Measurements from ENCODE around the gene ZNF385A.

The ZNF385A gene

DNA sequence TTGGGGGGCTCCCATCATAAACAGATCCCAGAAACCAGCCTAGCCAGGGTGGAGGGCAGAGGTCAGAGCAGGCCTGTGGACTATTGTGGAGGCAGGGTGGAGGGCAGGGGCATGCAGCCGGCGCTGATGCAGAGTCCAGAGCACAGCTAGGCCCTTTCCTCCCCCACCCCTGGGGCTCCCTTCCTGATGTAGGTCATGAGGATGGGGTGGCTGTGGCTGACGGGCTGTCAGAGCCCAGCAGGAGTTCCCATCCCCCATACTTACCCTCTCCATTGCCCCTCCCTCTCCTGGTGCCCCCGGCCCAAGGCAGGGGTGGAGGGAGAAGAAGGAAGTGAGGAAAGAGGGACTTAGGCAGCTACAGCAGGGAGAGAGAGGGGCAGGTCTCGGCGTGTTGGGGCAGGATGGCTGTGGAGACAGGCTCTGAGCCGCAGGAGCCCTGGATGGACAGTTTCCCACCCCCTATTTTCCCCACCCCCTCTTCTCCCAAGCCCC is 5.7 kb upstream of the ZNF385A start:
- no peaks in the 10 kb centered on the region for H3K9me3 ChIP-seq (ENCODE audit: insufficient read depth, low read depth, low read length)
- H3K36me3 ChIP-seq (ENCODE audit: insufficient read depth, low read length): peaks cover 9% of the 10 kb centered on the region; the same call in 1 of the 2 replicates
- no peaks in the 10 kb centered on the region for H3K27me3 ChIP-seq (ENCODE audit: insufficient read depth, low read length)
- H3K4me1 ChIP-seq (ENCODE audit: insufficient read depth, low read length): peaks cover 61% of the 10 kb centered on the region
- H3K9ac ChIP-seq (ENCODE audit: low read depth, low read length): no peak overlapping the region
- no peak overlapping the region for H3K27ac ChIP-seq (ENCODE audit: low read depth, low read length)
- peak overlapping the region; percentile 82 for H3K4me3 ChIP-seq (ENCODE audit: low read length)
- whole genome bisulfite sequencing: 12% methylated on average over 5 of the region's 7 CpGs

DNA sequence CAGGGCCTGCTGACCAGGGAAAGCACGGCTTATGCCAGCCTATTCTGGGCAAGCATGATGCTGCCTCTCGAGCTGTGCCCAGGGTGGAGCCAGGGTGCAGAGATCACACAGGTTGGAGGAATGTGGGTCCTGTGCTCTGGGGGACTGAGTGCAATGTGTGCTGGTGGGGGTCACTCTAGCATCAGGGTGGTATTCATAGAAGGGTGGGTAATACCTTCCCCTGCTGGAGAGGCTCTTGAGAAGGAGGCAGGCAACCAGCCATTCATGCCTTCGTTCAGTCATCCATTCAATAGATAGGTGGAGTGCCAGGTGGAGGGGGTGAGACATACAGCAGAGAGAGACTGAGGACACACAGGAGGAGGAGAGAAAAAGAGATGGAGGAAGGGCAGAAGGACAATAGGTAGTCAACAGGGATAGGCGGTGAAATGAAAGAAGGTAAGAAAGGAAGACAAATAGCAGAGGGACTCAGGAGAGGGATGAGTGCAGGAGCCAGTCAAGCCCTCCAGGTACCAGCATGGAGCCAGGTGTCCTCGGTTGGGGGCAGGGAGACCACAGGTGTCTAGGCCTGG is 5.2 kb upstream of the ZNF385A start:
- Histone ChIP-seq H3K9me3 (ENCODE audit: insufficient read depth, low read depth, low read length) (no peaks in the 10 kb centered on the region), H3K36me3 (ENCODE audit: insufficient read depth, low read length) (peaks cover 3% of the 10 kb centered on the region; the same call in 1 of the 2 replicates), H3K4me3 (ENCODE audit: low read length) (peak overlapping the region; percentile 82), H3K27me3 (ENCODE audit: insufficient read depth, low read length) (no peaks in the 10 kb centered on the region), H3K9ac (ENCODE audit: low read depth, low read length) (no peak overlapping the region), H3K27ac (ENCODE audit: low read depth, low read length) (no peak overlapping the region), H3K4me1 (ENCODE audit: insufficient read depth, low read length) (peaks cover 66% of the 10 kb centered on the region)
- WGBS: 69% methylated on average over 5 of the region's 5 CpGs

DNA sequence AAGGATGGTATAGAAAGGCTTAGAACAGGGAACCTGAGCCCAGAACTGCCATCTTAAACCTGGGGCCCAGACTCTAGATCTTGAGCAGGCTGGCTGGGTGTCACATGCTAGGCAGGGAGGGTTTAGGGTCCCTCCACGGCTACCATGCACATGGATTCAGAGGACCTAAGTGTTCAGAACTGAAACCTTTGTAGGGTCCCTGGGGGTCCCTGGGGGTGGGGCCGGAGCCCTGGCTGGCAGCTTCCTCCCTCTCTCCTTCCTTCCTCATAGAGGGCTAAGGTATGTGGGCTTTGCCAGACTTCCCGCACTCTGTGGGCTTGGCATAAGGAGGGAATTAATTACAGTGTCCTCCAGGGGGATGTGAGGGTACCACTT is 4.6 kb upstream of the ZNF385A start:
- no peak overlapping the region for H3K4me3 ChIP-seq (ENCODE audit: low read length)
- 83% methylated on average over 2 of the region's 3 CpGs for WGBS
- H3K9me3 ChIP-seq (ENCODE audit: insufficient read depth, low read depth, low read length): no peaks in the 10 kb centered on the region
- H3K4me1 ChIP-seq (ENCODE audit: insufficient read depth, low read length): peaks cover 71% of the 10 kb centered on the region
- no peak overlapping the region for H3K9ac ChIP-seq (ENCODE audit: low read depth, low read length)
- H3K27me3 ChIP-seq (ENCODE audit: insufficient read depth, low read length): no peaks in the 10 kb centered on the region
- no peaks in the 10 kb centered on the region for H3K36me3 ChIP-seq (ENCODE audit: insufficient read depth, low read length)
- no peak overlapping the region for H3K27ac ChIP-seq (ENCODE audit: low read depth, low read length)

DNA sequence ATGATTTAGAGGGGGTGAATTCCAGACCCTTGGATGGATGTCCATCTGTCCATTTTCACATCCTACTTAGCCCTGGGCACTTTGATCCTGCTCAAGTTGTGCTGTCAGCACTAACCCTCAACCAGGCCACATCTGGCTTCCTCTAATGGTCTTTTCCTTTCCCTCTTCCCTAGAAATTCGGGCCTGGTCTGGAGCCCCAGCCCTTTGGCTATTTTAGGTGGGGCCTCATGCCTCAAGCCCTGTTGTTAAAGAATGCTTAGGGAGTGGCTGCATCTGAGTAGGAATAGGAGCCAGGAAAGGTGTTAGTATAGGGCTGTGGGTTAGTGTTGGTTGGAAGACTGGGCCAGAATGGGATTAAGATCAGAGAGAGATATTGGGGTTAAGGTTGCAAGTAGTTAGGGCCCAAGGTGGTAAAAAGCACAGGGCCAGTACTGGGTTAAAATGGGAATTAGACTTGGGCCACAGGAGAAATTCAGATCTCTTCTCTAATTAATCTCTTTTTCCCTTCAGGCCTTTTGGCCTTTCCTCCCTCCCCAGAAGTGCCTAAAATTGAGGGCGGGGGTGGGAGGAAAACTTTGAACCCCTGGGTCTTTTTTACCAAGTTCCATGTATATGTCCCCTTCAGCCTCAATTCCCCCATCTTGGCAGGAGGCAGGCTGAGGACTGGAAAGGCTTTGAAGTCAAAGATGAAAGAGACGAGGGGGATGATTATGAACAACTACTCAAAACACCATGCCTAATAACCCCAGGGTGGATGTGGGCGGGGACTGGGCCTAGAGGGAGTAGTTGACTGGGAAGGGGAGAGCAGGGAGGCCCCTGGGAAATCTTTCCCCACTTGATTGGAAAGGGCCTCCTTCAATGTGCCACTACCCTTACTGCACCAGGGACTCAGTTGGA is 4.0 kb upstream of the ZNF385A start:
- Histone ChIP-seq H3K9ac (ENCODE audit: low read depth, low read length) (no peak overlapping the region), H3K4me1 (ENCODE audit: insufficient read depth, low read length) (peaks cover 65% of the 10 kb centered on the region)

DNA sequence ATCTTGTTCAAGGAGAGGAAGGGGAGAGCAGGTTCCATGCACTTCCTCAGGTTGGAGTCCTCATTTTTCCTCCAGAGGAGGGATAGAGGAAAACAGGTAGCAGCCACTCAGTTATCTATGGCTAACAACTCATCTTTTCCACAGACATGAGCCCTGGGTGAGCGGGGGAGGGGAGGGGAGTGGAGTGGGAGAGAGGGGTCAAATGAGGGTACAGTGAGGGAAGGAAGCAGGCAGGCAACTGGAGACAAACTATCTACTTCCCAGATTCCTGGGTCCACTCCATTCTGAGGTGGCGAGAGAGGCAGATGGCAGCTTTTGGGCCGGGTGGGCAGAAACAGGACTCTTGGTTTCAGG is 2.6 kb upstream of the ZNF385A start:
- no peaks in the 10 kb centered on the region for H3K27me3 ChIP-seq (ENCODE audit: insufficient read depth, low read length)
- no peaks in the 10 kb centered on the region for H3K9me3 ChIP-seq (ENCODE audit: insufficient read depth, low read depth, low read length)
- H3K36me3 ChIP-seq (ENCODE audit: insufficient read depth, low read length): no peaks in the 10 kb centered on the region
- WGBS: 60% methylated on average over 3 of the region's 3 CpGs
- H3K4me3 ChIP-seq (ENCODE audit: low read length): no peak overlapping the region
- H3K4me1 ChIP-seq (ENCODE audit: insufficient read depth, low read length): peaks cover 65% of the 10 kb centered on the region
- H3K9ac ChIP-seq (ENCODE audit: low read depth, low read length): no peak overlapping the region
- peak overlapping the region; percentile 45; the same call in 1 of the 2 replicates for H3K27ac ChIP-seq (ENCODE audit: low read depth, low read length)

More for the DNA sequence above, 4.0 kb upstream of the ZNF385A start:
- Histone ChIP-seq H3K36me3 (ENCODE audit: insufficient read depth, low read length) (no peaks in the 10 kb centered on the region), H3K27me3 (ENCODE audit: insufficient read depth, low read length) (no peaks in the 10 kb centered on the region), H3K9me3 (ENCODE audit: insufficient read depth, low read depth, low read length) (no peaks in the 10 kb centered on the region), H3K27ac (ENCODE audit: low read depth, low read length) (0 out of 2 replicates have a peak overlapping the region, but pooled peaks have one; percentile 9), H3K4me3 (ENCODE audit: low read length) (no peak overlapping the region)
- WGBS: 32% methylated on average over 1 of the region's 4 CpGs

DNA sequence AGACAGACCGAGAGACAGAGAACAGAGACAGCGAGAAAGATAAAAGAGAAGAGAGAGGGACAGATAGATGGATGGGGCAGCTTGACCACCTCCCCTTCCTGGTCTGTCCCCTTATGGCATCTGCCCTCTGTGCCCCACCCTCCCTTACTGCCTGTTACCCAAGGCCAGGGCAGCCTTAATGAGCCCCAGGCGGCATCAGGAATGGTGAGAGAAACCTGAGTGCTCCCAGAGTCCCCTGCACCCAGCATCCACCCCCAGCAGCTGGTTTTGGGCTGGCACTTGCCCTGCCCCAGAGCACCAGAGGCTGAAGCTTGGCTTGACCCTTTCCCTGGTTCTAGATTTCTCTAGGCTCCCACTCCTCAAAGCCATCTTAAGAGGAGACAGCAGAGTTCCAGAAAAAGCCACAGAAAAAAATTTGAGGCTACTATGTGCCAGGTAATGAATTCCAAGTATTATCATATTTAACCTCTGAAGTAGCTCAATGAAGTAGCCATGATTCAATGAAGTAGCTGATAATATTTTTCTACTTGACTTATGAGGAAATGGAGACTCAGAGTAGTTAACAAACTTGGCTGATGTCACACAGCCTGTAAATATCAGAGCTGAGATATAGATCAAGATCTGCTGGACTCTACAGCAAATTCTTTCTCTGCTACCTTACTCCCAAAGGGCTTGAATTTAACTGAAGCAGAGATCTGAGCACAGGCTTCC is 2.0 kb upstream of the ZNF385A start:
- peak overlapping the region; percentile 45; the same call in 1 of the 2 replicates for H3K27ac ChIP-seq (ENCODE audit: low read depth, low read length)
- 0 out of 2 replicates have a peak, but pooled peaks cover under 1% of the 10 kb centered on the region for H3K36me3 ChIP-seq (ENCODE audit: insufficient read depth, low read length)
- no peaks in the 10 kb centered on the region for H3K27me3 ChIP-seq (ENCODE audit: insufficient read depth, low read length)
- H3K4me3 ChIP-seq (ENCODE audit: low read length): no peak overlapping the region
- peaks cover 60% of the 10 kb centered on the region for H3K4me1 ChIP-seq (ENCODE audit: insufficient read depth, low read length)
- H3K9me3 ChIP-seq (ENCODE audit: insufficient read depth, low read depth, low read length): no peaks in the 10 kb centered on the region
- WGBS: 88% methylated on average over 3 of the region's 3 CpGs
- no peak overlapping the region for H3K9ac ChIP-seq (ENCODE audit: low read depth, low read length)

DNA sequence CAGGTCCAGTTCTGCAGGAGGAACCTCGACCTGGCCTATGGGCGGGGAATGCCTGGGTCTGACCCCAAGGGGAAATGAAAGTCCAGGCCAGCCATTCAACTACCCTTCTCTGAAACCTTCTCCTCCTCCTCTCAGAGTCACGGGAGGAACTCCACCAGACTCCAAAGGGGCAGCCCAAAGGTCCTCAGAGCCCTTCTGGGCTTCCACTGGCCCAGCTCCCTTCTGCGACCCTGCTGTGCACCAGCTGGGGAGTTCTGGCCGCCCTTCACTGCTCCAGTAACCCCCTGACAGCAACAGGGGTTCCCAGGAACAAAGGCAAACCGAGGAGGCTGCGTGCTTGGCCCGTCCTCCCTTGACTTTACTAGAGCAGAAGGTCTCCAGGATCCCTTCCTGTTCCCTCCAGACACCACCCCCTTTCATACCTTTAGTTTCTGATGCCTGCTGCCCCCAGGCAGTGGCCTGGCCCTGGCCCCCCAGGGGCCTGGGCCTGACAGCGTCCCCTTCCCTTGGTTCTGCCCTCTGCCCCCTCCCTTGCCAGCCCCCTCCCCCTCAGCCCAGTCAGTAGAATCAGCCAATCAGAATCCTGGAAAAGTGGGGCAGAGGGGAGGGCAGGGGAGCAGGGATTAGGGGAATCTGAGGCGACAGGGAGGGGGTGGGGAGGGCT is 850 bp upstream of the ZNF385A start:
- Histone ChIP-seq H3K27ac (ENCODE audit: low read depth, low read length) (peak overlapping the region; percentile 37; the same call in 1 of the 2 replicates), H3K27me3 (ENCODE audit: insufficient read depth, low read length) (no peaks in the 10 kb centered on the region), H3K36me3 (ENCODE audit: insufficient read depth, low read length) (peaks cover 4% of the 10 kb centered on the region; the same call in 1 of the 2 replicates), H3K4me1 (ENCODE audit: insufficient read depth, low read length) (peaks cover 60% of the 10 kb centered on the region), H3K9me3 (ENCODE audit: insufficient read depth, low read depth, low read length) (no peaks in the 10 kb centered on the region), H3K9ac (ENCODE audit: low read depth, low read length) (0 out of 2 replicates have a peak overlapping the region, but pooled peaks have one; percentile 17), H3K4me3 (ENCODE audit: low read length) (peak overlapping the region; percentile 26; the same call in 1 of the 2 replicates)
- 34% methylated on average over 10 of the region's 10 CpGs for WGBS

DNA sequence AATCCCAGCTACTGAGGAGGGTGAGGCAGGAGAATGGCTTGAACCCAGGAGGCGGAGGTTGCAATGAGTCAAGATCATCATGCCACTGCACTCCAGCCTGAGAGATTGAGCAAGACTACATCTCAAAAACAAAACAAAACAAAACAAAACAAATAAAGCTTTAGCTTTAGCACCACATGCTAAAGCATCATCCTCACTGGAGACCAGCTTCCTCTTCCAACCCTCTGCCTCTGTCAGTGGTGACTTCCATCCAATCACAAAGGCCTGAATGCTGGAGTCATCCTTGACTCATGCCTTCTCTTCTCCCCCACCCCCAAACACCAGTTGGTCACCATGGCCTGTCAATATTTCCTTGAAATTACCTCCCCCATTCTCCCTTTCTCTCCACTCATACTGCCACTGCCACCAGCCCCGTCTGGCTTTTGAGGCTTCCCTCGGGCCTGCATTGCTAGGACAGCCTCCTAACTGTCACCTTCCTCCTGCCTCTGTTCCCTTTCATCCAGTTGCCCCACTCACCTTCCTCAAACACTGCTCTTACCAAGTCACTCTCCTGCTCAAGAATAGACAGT is 1.4 kb downstream of the ZNF385A start:
- no peak overlapping the region for H3K27ac ChIP-seq (ENCODE audit: low read depth, low read length)
- H3K27me3 ChIP-seq (ENCODE audit: insufficient read depth, low read length): peaks cover 6% of the 10 kb centered on the region; the same call in 1 of the 2 replicates
- WGBS: 84% methylated on average over 3 of the region's 3 CpGs
- peaks cover 4% of the 10 kb centered on the region; the same call in 1 of the 2 replicates for H3K36me3 ChIP-seq (ENCODE audit: insufficient read depth, low read length)
- H3K4me1 ChIP-seq (ENCODE audit: insufficient read depth, low read length): peaks cover 50% of the 10 kb centered on the region
- no peak overlapping the region for H3K4me3 ChIP-seq (ENCODE audit: low read length)
- H3K9ac ChIP-seq (ENCODE audit: low read depth, low read length): no peak overlapping the region
- H3K9me3 ChIP-seq (ENCODE audit: insufficient read depth, low read depth, low read length): no peaks in the 10 kb centered on the region

DNA sequence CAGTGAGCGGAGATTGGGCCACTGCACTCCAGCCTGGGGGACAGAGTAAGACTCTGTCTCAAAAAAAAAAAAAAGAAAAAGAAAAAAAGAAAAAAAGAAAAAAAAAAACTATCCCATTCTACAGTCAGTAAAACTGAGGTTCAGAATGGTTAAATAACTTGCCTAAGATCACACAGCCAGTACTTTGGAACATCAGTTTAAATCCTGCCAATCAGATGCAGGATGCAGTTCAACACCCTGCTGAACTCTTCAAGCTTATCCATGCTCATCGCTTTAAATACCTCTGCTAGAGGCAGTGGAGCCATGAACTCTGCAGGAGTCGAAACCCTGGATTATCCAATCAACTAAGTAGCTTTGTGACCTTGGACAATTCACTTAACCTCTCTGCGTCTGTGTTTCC is 3.4 kb downstream of the ZNF385A start:
- peaks cover 13% of the 10 kb centered on the region; the same call in 1 of the 2 replicates for H3K27me3 ChIP-seq (ENCODE audit: insufficient read depth, low read length)
- WGBS: 93% methylated on average over 4 of the region's 4 CpGs
- H3K4me1 ChIP-seq (ENCODE audit: insufficient read depth, low read length): peaks cover 30% of the 10 kb centered on the region
- peaks cover 10% of the 10 kb centered on the region; the same call in 1 of the 2 replicates for H3K36me3 ChIP-seq (ENCODE audit: insufficient read depth, low read length)
- H3K4me3 ChIP-seq (ENCODE audit: low read length): no peak overlapping the region
- no peak overlapping the region for H3K9ac ChIP-seq (ENCODE audit: low read depth, low read length)
- no peak overlapping the region for H3K27ac ChIP-seq (ENCODE audit: low read depth, low read length)
- H3K9me3 ChIP-seq (ENCODE audit: insufficient read depth, low read depth, low read length): no peaks in the 10 kb centered on the region

All from HUES64 (cell line).